ENCODE data around the gene TAF10.

Gene TAF10

GRCh38 chr11:6646918-6647679, 35.1 kb upstream of the TAF10 start:
- DNase-seq (ENCODE audit: extremely low read depth, insufficient read length), result peak; percentile 63
- Histone ChIP-seq H3K27me3 (replicated peaks; ENCODE audit: control insufficient read depth, insufficient read depth, low read length) (no peaks in the 10 kb centered on the region), H3K36me3 (ENCODE audit: control insufficient read depth, insufficient read depth, low read length) (no peaks in the 10 kb centered on the region), H3K4me3 (replicated peaks; ENCODE audit: low read depth, low read length) (no peak overlapping the region)
- TF ChIP-seq CTCF (IDR thresholded peaks at IDR 0.05; ENCODE audit: insufficient read depth, low read length, poor library complexity, severe bottlenecking), result no peak

- no peak for DNase-seq (ENCODE audit: extremely low read depth, insufficient read length)
- Histone ChIP-seq H3K4me3 (replicated peaks; ENCODE audit: low read depth, low read length) (no peak overlapping the region), H3K36me3 (ENCODE audit: control insufficient read depth, insufficient read depth, low read length) (no peaks in the 10 kb centered on the region), H3K27me3 (replicated peaks; ENCODE audit: control insufficient read depth, insufficient read depth, low read length) (no peaks in the 10 kb centered on the region)
- TF ChIP-seq CTCF (IDR thresholded peaks at IDR 0.05; ENCODE audit: insufficient read depth, low read length, poor library complexity, severe bottlenecking), result no peak
These were observed 34.5 kb upstream of the TAF10 start for GRCh38 chr11:6646576-6646917.

GRCh38 chr11:6646071-6646470, 34.1 kb upstream of the TAF10 start:
- H3K27me3 ChIP-seq (replicated peaks; ENCODE audit: control insufficient read depth, insufficient read depth, low read length), result no peaks in the 10 kb centered on the region

GRCh38 chr11:6642957-6643356, 30.9 kb upstream of the TAF10 start:
- DNase-seq (ENCODE audit: extremely low read depth, insufficient read length), result no peak
- TF ChIP-seq CTCF (IDR thresholded peaks at IDR 0.05; ENCODE audit: insufficient read depth, low read length, poor library complexity, severe bottlenecking), result no peak
- H3K36me3 ChIP-seq (ENCODE audit: control insufficient read depth, insufficient read depth, low read length), result no peaks in the 10 kb centered on the region

More at GRCh38 chr11:6646071-6646470, 34.1 kb upstream of the TAF10 start:
- Histone ChIP-seq H3K4me3 (replicated peaks; ENCODE audit: low read depth, low read length) (no peak overlapping the region), H3K36me3 (ENCODE audit: control insufficient read depth, insufficient read depth, low read length) (no peaks in the 10 kb centered on the region)
- TF ChIP-seq CTCF (IDR thresholded peaks at IDR 0.05; ENCODE audit: insufficient read depth, low read length, poor library complexity, severe bottlenecking), result no peak
- DNase-seq (ENCODE audit: extremely low read depth, insufficient read length), result peak; percentile 36

GRCh38 chr11:6640985-6641701, 29.1 kb upstream of the TAF10 start:
- Histone ChIP-seq H3K27me3 (replicated peaks; ENCODE audit: control insufficient read depth, insufficient read depth, low read length) (no peaks in the 10 kb centered on the region), H3K4me3 (replicated peaks; ENCODE audit: low read depth, low read length) (no peak overlapping the region), H3K36me3 (ENCODE audit: control insufficient read depth, insufficient read depth, low read length) (no peaks in the 10 kb centered on the region)
- no peak for DNase-seq (ENCODE audit: extremely low read depth, insufficient read length)
- no peak for TF ChIP-seq CTCF (IDR thresholded peaks at IDR 0.05; ENCODE audit: insufficient read depth, low read length, poor library complexity, severe bottlenecking)

More at GRCh38 chr11:6642957-6643356, 30.9 kb upstream of the TAF10 start:
- Histone ChIP-seq H3K27me3 (replicated peaks; ENCODE audit: control insufficient read depth, insufficient read depth, low read length) (no peaks in the 10 kb centered on the region), H3K4me3 (replicated peaks; ENCODE audit: low read depth, low read length) (no peak overlapping the region)
